GM18505 (cell line): ENCODE measurements around the gene TMUB2.
"Not testable (repeated sequence)": the region's sequence is repeated elsewhere in the genome, so short reads cannot be mapped to it uniquely, and the experiment has no call there.

Experiments
- ATAC-seq: cut with Tn5 transposase; IDR thresholded peaks from one replicate; pipeline ENCODE4 v1.9.1; 2021; ENCODE audit not compliant: unreplicated experiment
- POLR2A ChIP-seq: IDR thresholded peaks from 4 replicates; pipeline ENCODE4 v1.6.1; 2011; ENCODE audit warnings: borderline replicate concordance; ENCODE audit not compliant: insufficient read depth, insufficient read length; ENCODE audit errors: extremely low read depth

The TMUB2 gene

GRCh38 chr17:44186307-44187130, at the start of gene TMUB2:
Gene TMUB2 (plus strand): TSS chr17:44186972. CDS start chr17:44187709, 737 bp downstream.
- ATAC-seq, result peak; percentile 84
- peak; percentile 94 for TF ChIP-seq POLR2A

GRCh38 chr17:44137891-44138709, 48.7 kb upstream of the TMUB2 start:
- ATAC-seq, result no peak
- TF ChIP-seq POLR2A, result no peak

DNA sequence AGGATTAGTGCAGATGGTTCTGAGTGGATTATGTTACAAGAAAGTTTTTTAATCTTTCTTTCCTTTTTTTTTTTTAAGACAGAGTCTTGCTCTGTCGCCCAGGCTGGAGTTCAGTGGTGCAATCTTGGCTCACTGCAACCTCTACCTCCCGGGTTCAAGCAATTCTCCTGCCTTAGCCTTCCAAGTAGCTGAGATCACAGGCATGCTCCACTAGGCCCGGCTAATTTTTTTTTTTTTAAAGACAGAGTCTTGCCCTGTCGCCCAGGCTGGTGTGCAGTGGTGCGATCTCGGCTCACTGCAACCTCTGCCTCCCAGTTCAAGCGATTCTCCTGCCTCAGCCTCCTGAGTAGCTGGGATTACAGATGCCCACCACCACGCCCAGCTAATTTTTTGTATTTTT, 42.9 kb upstream of the TMUB2 start:
- not testable (repeated sequence) for ATAC-seq

DNA sequence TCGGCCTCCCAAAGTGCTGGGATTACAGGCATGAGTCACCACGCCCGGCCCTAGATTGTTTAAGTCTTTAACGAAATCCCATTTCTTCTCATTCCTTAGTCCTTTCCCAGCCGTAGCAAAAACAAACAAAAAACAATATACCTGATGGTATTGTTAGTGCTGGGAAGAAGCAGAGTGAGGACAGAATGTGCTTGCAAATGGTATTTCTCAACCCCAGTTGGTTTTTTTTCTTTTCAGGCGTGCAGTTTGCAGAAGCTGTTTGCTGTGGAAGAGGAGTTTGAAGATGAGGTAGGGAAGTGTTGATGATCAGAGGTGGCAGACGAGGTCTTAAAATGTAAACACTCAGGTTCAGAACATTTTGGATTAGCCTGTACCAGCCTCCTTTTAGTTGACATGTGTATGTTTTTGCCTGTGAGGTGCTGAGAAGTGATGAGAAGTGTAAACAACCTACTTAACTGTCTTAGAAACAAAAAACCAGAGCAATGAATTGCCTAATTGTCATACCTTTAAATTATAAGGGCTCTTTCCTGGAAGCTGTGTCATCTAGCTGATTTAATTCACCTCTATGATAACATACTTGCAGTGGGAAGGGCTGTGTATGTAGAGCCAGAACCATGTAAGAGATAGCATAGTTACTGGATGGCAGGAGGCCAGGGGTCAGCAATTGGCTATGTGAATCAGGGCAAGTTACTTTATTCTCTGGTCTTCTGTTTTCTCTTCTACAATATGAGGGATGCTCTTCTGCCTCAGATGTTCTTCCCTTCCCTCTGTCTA, 41.6 kb upstream of the TMUB2 start:
- TF ChIP-seq POLR2A, result no peak
- no peak for ATAC-seq

- no peak for ATAC-seq
- no peak for TF ChIP-seq POLR2A
Observed at GRCh38 chr17:44146375-44147346, 40.1 kb upstream of the TMUB2 start.

DNA sequence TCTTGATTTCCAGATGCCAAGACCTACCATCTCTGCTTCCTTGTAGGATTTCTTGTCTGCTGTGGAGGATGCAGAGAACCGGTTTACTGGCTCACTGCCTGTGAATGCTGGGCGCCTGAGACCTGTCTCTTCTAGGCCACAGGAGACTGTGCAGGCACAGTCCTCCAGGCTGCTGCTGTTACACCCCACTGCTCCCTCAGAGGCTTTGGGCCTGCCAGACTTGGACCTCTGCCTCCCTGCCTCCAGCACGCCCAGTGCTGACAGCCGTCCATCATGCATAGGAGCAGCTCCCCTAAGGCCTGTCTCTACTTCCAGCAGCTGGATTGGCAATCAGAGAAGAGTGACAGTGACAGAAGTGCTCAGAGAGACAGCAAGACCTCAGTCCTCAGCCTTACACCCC, 39.0 kb upstream of the TMUB2 start:
- TF ChIP-seq POLR2A, result no peak
- no peak for ATAC-seq

DNA sequence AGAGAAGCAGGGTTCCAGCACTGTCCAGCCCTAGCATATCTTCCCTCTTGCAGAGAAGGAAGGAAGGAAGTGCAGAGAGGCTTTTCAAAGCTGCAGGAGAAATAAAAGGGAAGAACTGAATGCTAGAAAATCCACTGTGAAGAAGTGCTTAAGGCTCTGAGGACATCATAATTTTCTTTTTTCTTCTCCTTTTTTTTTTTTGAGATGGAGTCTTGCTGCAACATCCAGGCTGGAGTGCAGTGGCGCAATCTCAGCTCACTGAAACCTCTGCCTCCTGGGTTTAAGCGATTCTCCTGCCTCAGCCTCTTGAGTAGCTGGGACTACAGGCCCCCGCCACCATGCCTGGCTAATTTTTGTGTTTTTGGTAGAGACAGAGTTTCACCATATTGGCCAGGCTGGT, 37.7 kb upstream of the TMUB2 start:
- ATAC-seq, result not testable (repeated sequence)

- ATAC-seq, result no peak
- TF ChIP-seq POLR2A, result no peak
Observed at GRCh38 chr17:44149750-44150329, 36.9 kb upstream of the TMUB2 start.

DNA sequence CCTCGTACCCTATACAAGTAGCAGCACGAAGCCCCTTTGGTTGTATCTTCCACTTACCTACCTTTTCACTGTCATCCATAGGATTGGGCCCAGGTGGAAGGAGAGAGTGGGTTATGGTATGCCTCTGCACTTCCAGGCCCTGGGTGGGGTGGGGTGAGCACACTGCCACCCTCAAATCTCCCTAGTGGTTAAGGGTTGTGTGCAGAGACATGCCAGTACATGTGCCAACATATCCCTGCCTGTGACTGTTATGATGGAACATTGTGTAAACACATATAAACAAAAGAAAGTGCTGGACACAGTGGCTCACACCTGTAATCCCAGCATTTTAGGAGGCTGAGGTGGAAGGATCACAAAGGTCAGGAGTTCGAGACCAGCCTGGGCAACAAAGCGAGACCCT, 33.9 kb upstream of the TMUB2 start:
- ATAC-seq, result no peak
- TF ChIP-seq POLR2A, result no peak

GRCh38 chr17:44155488-44155887, 31.3 kb upstream of the TMUB2 start:
- ATAC-seq, result no peak
- no peak for TF ChIP-seq POLR2A

GRCh38 chr17:44159519-44160210, 27.1 kb upstream of the TMUB2 start:
- ATAC-seq, result no peak
- TF ChIP-seq POLR2A, result no peak

DNA sequence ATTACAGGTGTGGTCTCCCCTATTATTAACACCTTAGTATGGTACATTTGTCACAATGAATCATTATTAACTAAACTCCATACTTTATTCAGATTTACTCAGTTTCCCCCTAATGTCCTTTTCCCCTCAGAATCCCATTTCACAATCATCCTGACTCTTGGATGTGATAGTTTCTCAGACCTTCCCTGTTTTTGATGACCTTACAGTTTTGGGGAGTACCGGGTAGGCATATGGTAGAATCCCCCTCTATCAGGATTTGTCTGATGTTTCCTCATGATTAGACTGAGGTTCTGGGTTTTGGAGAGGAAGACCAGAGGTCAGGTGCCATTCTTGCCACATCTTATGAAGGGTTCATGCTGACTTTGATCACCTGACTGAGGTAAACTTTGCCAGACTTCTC, 22.3 kb upstream of the TMUB2 start:
- TF ChIP-seq POLR2A, result no peak
- no peak for ATAC-seq

GRCh38 chr17:44167181-44167861, 19.5 kb upstream of the TMUB2 start:
- no peak for ATAC-seq
- TF ChIP-seq POLR2A, result no peak
